Activated CD8-positive, alpha-beta T cell treated with anti-CD3 and anti-CD28 coated beads for 36 hours (primary cell): ENCODE data around the gene MSS51. TPM values are rescaled to one million over a fixed set of nuclear protein-coding genes. Genes with fewer than 3 reads are reported as not detected.

Source experiments
- ATAC-seq: fragments of 200-7000 bp; cut with Tn5 transposase; one replicate; pipeline ENCODE4 v1.10.0; 2021; ENCODE audit warnings: mild to moderate bottlenecking, moderate library complexity
- CTCF ChIA-PET: fragments of 350-600 bp; sonication (Branson Sonifier 250); formaldehyde crosslinking; loops from one replicate; lab custom pipeline; 2021; ENCODE audit warnings: antibody characterized with exemption; lab: Charles Lee
- POLR2A ChIA-PET: fragments of 350-600 bp; sonication (Branson Sonifier 250); formaldehyde crosslinking; loops from one replicate; lab custom pipeline; 2021; ENCODE audit warnings: antibody characterized with exemption; lab: Charles Lee
- DNase-seq: peaks from one replicate; pipeline ENCODE4 v3.0.0-alpha.2; 2020
- H3K27ac Mint-ChIP-seq: one replicate; pipeline ENCODE4 v1.8.0; 2021; ENCODE audit warnings: mild to moderate bottlenecking, mixed read lengths
- H3K27me3 Mint-ChIP-seq: one replicate; pipeline ENCODE4 v1.8.0; 2021; ENCODE audit warnings: mixed read lengths
- H3K36me3 Mint-ChIP-seq: one replicate; pipeline ENCODE4 v1.8.0; 2021; ENCODE audit warnings: low read depth, mixed read lengths
- H3K4me1 Mint-ChIP-seq: one replicate; pipeline ENCODE4 v1.8.0; 2021; ENCODE audit warnings: low read depth, mixed read lengths
- H3K4me3 Mint-ChIP-seq: one replicate; pipeline ENCODE4 v1.8.0; 2021; ENCODE audit warnings: mild to moderate bottlenecking, moderate library complexity, mixed read lengths
- H3K9me3 Mint-ChIP-seq: one replicate; pipeline ENCODE4 v1.8.0; 2021; ENCODE audit warnings: mixed read lengths
- intact Hi-C: fragments of 100-400 bp; cut with micrococcal nuclease; formaldehyde crosslinking; loops from one replicate; pipeline ENCODE4 v1.10.0; 2022
- total RNA-seq, 2 experiments: library from RNA; stranded (reverse); gene quantifications; one replicate each; pipeline ENCODE4 v1.2.3, GENCODE V29; 2021
- TF ChIP-seq, protein P1 (sequence below): fragments of 200-600 bp; IDR thresholded peaks from one replicate; pipeline ENCODE4 v1.8.0; 2022; ENCODE audit warnings: antibody characterized with exemption, mild to moderate bottlenecking

The MSS51 gene
- total RNA-seq, 2 experiments from 2014 or later: 2.0 to 2.3 TPM

DNA sequence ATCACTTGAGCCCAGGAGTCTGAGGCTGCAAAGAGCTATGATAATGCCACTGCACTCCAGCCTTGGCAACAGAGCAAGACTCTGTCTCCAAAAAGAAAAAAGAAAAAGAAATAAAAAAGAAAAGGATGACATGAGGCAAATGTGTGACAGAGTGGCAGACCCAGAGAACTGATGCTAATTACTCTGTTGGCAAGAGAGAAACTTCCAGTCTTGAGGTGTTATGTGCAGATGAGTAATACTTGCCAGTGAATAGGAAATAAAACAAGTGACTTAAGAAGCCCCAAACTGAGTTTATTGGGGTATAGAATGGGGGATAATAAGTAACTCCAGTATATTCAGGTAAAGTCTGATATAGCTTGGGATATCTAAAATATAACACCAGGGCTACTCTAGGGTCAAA, 10.1 kb downstream of the MSS51 start:
- ATAC-seq: peak; percentile 65

GRCh38 chr10:73416571-73416970, 16.8 kb downstream of the MSS51 start:
- peaks cover 10% of the 10 kb centered on the region for H3K36me3 Mint-ChIP-seq
- no peaks in the 10 kb centered on the region for H3K9me3 Mint-ChIP-seq
- ATAC-seq: no peak
- intact Hi-C loops: no loop called here
- H3K4me3 Mint-ChIP-seq: no peak overlapping the region
- no peak overlapping the region for H3K27ac Mint-ChIP-seq
- no peak for DNase-seq
- peaks cover 24% of the 10 kb centered on the region for H3K4me1 Mint-ChIP-seq
- ChIA-PET POLR2A (no interaction called here), CTCF (no interaction called here)
- TF ChIP-seq, protein P1, sequence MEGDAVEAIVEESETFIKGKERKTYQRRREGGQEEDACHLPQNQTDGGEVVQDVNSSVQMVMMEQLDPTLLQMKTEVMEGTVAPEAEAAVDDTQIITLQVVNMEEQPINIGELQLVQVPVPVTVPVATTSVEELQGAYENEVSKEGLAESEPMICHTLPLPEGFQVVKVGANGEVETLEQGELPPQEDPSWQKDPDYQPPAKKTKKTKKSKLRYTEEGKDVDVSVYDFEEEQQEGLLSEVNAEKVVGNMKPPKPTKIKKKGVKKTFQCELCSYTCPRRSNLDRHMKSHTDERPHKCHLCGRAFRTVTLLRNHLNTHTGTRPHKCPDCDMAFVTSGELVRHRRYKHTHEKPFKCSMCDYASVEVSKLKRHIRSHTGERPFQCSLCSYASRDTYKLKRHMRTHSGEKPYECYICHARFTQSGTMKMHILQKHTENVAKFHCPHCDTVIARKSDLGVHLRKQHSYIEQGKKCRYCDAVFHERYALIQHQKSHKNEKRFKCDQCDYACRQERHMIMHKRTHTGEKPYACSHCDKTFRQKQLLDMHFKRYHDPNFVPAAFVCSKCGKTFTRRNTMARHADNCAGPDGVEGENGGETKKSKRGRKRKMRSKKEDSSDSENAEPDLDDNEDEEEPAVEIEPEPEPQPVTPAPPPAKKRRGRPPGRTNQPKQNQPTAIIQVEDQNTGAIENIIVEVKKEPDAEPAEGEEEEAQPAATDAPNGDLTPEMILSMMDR: no peak
- H3K27me3 Mint-ChIP-seq: peaks cover 2% of the 10 kb centered on the region

More for the DNA sequence above, 10.1 kb downstream of the MSS51 start:
- intact Hi-C loops: no loop called here
- peaks cover 27% of the 10 kb centered on the region for H3K36me3 Mint-ChIP-seq
- ChIA-PET POLR2A (interaction anchor here (0.6 kb wide), 1 partner anchor 213 kb away, joined by 3 read pairs; no protein-coding TSS in a partner anchor), CTCF (no interaction called here)
- H3K4me1 Mint-ChIP-seq: peaks cover 10% of the 10 kb centered on the region
- H3K9me3 Mint-ChIP-seq: no peaks in the 10 kb centered on the region
- H3K27ac Mint-ChIP-seq: peak overlapping the region; percentile 43
- no peaks in the 10 kb centered on the region for H3K27me3 Mint-ChIP-seq
- TF ChIP-seq, protein P1: no peak
- no peak for DNase-seq
- no peak overlapping the region for H3K4me3 Mint-ChIP-seq

DNA sequence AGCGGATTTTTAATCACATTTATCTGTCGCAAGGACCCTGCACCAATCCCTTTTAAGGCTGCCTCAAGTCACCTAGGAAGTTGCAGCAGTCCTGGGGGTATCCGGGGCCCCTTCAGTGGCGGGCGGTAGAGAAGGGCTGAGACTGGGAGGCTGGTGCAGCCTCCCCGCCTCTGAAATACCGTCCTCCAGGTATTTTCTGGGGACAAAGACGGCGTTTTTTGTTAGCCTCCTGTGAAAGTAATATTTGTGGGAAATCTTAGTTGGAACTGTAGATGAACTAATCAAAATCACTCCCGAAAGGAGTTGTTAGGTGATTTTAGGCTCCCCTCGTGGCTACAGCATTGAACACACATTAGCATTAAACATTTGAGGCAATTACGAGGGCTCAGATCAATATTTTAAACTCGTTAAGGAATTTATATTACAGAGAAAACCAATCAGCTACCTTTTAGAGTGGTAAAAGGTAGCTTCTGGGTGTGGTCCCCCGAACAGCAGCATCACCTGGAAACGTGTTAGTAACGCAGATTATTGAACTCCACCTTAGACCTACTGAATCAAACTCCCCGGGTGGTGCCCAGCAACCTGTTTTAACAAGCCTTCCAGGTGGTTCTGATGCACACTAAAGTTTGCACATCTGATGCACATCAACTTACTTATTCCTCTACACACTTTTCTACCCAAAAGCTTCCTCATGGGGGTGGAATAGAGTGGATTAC, 19.0 kb downstream of the MSS51 start:
- TF ChIP-seq, protein P1: peak; percentile 39
- ATAC-seq (no peak), DNase-seq (no peak)
- Mint-ChIP-seq H3K4me3 (peak overlapping the region; percentile 92), H3K27ac (peak overlapping the region; percentile 82), H3K9me3 (no peaks in the 10 kb centered on the region), H3K27me3 (peaks cover 2% of the 10 kb centered on the region), H3K36me3 (peaks cover 26% of the 10 kb centered on the region), H3K4me1 (peaks cover 39% of the 10 kb centered on the region)
- intact Hi-C loops: no loop called here
- ChIA-PET POLR2A (interaction anchor here (0.5 to 1.4 kb wide), 7 partner anchors 8 to 329 kb away, joined by 3 to 10 read pairs (median 3); partner anchors contain the start of genes CFAP70 and DNAJC9), CTCF (no interaction called here)

DNA sequence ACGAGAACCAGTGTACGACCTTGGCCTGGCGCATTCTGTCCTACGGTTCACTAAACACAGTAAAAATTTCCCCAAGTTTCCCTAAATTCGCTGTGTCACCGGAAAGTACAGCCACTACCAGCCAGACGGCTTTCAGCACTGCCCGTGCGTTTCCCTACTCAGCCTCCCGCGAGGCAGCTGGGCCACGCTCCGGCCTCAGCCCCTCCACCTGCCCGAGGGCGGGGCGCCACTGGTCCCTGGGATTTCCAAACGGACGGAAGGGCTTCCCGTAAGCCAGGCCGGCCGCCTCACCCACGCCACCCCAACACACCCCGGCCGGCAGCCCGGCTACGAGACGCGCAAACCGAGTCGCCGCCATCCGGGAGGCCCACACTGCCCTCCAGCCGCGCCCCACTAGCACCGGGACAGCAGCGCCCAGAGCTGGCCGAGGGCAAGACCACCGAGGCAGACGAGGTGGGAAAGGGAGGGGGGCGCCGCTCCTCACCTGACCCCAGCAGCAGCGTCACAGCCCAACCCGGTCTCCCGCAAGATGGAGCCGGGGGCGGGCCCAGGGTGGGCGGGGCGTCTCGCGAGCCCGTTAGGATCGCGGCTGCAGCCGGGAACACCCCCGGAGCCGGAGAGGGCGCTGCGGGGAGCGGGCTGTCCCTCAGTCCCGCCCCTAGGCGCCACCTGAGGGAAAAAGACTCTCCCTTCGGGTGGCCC, 19.7 kb downstream of the MSS51 start, which contains the start of gene ANXA7:
Gene ANXA7, minus strand, starts transcription at position 531 of the 702 bp plus-strand sequence. CDS start 13,202 bp downstream, outside the sequence.
- ChIA-PET POLR2A (interaction anchor here (0.5 to 3.4 kb wide), 14 partner anchors 8 to 579 kb away, joined by 3 to 14 read pairs (median 3); partner anchors contain the start of genes CFAP70, DNAJC9, MRPS16 and PPP3CB), CTCF (interaction anchor here (0.6 to 1.4 kb wide), 2 partner anchors 163 to 166 kb away, joined by 3 to 4 read pairs; partner anchors contain the start of gene DNAJC9)
- intact Hi-C loops: no loop called here
- DNase-seq (peak; percentile 97), ATAC-seq (peak; percentile 96)
- Mint-ChIP-seq H3K4me1 (peaks cover 46% of the 10 kb centered on the region), H3K27me3 (peaks cover 2% of the 10 kb centered on the region), H3K36me3 (peaks cover 27% of the 10 kb centered on the region), H3K9me3 (no peaks in the 10 kb centered on the region), H3K4me3 (peak within 1 kb of the TSS; percentile 92), H3K27ac (peak within 1 kb of the TSS; percentile 92)
- TF ChIP-seq, protein P1: no peak
